Fibroblast of peridontal ligament (primary cell): Measurements from ENCODE around the gene PLXNB1.
"Not testable (repeated sequence)": the region's sequence is repeated elsewhere in the genome, so short reads cannot be mapped to it uniquely, and the experiment has no call there.

Source experiments
- DNase-seq: peaks from one replicate; pipeline ENCODE4 v3.0.0-alpha.2; 2010; ENCODE audit errors: extremely low read depth

The PLXNB1 gene, protein sequence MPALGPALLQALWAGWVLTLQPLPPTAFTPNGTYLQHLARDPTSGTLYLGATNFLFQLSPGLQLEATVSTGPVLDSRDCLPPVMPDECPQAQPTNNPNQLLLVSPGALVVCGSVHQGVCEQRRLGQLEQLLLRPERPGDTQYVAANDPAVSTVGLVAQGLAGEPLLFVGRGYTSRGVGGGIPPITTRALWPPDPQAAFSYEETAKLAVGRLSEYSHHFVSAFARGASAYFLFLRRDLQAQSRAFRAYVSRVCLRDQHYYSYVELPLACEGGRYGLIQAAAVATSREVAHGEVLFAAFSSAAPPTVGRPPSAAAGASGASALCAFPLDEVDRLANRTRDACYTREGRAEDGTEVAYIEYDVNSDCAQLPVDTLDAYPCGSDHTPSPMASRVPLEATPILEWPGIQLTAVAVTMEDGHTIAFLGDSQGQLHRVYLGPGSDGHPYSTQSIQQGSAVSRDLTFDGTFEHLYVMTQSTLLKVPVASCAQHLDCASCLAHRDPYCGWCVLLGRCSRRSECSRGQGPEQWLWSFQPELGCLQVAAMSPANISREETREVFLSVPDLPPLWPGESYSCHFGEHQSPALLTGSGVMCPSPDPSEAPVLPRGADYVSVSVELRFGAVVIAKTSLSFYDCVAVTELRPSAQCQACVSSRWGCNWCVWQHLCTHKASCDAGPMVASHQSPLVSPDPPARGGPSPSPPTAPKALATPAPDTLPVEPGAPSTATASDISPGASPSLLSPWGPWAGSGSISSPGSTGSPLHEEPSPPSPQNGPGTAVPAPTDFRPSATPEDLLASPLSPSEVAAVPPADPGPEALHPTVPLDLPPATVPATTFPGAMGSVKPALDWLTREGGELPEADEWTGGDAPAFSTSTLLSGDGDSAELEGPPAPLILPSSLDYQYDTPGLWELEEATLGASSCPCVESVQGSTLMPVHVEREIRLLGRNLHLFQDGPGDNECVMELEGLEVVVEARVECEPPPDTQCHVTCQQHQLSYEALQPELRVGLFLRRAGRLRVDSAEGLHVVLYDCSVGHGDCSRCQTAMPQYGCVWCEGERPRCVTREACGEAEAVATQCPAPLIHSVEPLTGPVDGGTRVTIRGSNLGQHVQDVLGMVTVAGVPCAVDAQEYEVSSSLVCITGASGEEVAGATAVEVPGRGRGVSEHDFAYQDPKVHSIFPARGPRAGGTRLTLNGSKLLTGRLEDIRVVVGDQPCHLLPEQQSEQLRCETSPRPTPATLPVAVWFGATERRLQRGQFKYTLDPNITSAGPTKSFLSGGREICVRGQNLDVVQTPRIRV (N-terminal part only)

DNA sequence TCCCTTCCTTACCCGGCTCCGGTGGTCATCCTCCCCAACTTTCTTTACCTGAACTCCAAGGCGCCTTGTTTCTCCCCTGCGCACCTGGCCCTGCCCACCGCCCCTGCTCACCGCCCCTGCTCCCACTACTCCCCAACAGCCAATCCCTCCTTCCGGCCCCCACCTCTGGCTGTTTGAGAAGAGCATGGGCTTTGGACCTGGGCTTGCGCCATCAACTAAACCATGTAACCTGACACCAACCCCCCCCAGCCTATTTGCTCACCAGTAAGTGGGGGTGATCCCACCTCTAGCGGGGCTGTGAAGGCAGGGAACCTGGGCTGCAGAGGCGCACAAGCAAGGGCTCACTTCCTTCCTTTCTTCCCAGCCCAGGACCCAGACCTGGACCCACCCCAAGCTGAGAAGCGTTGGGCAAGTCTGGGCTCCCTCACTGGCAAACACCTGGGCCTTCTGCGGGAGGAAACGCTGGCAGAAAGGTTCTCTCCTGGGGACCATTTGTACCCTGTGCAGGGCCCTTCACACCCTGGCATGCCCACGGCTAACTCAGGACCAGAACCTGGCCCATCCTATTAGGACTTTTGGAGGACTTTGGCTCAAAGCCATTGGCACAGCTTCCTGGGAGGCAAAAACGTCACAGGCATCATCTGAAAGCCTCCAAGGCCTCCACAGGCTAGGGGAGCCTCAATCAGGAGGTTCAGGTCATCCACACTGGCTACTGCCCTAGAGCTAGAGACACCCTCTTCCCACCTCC is at the start of gene PLXNB1:
Gene PLXNB1 (minus strand): TSS at position 127 of the 748 bp plus-strand sequence. CDS start 5,475 bp downstream, outside the sequence.
- peak; percentile 30 for DNase-seq

DNA sequence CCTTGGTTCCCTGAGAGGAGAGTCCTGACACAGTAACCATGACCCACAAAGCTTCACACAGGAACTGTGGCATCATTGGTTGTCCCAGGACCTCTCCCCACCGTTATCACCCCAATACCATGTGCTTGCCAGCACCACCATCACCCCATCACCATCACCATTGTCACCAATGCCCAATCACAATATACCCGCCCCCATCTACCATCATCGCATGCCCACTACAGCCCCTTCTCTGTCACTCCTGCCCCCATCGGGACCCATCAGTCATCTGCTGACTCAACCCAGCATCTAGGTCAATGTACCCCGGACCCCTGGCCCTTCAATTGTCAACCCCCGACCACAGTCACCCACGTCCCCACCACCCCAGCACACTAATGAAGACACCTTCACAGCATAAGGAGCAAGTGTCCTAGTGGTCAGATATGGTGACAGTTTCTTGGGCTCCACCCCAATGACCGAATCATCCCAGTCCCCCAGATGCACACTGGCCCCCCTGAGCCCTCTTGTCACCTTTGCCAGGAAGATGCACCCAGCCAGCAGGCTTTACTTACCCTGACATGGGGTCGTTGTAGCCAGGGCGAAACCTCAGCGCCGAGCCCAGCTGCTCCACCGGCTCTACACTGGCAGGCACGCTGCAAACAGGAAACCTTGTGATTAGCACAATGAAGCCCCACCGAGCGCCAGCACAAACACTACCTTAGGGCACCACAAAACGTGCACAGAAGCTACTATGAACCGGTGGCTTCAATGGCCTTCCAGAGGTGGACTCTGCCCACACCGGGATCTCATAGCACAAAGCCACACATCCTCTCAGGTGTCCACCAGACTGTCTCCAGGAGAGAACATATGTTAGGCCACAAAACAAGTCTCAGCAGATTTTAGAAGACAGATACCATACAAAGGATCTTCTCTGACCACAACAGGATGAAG is 49.0 kb upstream of the PLXNB1 start:
- DNase-seq = no peak

DNA sequence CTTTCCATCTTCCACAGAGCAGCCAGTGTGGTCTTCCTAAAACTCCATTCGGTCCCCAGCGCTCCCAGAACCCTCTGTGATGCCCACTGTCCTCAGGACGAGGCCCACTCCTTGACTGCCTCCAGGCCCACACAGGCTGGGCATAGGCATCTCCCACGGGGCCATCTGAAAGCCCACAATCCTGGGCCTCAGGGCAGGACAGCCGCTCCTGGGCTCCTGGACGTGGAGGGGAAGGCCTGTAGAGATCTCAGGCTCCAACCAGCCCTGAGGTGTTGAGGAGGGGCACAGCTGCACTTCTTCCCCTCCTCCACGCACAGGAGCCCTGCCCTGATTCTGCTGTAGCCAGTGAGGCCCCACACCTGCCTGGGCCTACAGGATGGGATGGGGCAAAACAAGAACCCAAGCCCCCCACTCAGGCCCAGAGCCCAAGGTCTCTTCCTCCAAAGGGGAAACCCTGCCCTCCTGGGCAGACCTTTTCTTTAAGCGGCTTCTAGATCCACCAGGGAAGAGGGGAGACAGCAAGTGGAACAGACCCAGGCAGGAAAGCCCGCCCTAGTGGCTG is 48.2 kb upstream of the PLXNB1 start:
- no peak for DNase-seq

DNA sequence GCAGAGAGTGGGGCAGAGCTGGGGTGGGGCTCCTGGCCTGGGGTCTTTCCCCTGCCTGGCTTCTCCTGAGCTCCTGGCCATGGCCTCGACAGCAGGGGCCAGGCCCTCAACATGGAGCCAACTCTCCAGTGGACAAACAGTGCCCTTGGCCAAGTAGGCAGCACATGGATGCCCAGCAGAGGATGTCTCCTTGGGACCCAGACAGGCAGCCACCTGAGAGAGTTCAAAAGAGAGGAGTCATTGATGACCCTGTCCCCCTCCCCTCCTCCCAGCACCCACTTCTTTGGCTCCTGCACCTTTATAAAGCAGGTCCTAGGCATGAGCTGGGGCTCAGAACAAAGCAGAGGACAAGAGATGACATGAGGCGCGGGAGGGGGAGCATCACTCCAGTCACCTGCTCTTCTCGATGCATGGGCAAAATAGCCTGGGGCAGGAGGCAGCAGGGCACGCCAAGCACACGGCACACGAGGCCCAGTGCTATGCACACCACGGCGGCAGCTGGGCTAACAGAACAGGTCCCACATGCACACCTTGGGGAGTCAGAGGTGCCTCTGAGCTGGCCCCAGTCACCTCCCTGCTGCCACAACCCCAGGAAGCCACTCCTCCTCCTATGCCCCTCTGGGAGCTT is 46.7 kb upstream of the PLXNB1 start:
- no peak for DNase-seq

DNA sequence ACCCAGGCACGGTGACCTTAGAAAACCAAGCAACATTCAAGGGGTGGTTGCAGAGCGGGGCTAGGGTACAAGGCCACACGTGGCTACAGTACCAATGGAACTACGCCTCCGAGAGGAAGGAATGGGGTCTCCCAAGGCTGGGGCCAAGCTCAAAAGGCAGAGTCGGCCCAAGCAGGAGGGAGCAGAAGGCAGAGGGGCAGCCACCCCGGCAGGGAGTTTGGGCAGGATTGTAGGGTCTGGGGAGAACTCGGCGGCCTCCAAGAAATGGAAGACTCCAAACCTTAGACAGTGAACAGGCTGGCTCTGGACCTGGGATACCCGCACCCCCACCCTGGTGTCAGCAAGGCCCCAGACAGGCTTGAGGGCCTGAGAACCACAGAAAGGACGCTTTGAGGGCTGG is 45.3 kb upstream of the PLXNB1 start:
- no peak for DNase-seq

DNA sequence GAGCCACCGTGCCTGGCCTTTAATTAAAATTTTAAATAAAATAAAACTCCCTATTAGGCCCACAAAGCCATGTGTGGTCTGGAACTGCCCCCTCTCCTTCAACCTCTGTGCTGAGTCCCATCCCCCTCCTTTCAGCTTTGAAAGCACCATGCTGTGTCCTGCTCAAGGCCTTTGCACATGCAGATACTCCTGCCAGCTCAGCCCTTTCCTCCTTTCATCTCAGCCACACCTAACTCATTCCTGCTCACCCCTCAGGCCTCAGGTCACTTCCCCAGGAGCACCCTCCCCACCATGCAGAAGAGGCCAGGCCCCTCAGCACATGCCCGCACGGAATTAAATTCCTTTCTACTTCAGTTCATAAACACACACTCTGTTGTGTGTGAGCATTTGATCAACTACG is 44.7 kb upstream of the PLXNB1 start:
- DNase-seq = no peak

DNA sequence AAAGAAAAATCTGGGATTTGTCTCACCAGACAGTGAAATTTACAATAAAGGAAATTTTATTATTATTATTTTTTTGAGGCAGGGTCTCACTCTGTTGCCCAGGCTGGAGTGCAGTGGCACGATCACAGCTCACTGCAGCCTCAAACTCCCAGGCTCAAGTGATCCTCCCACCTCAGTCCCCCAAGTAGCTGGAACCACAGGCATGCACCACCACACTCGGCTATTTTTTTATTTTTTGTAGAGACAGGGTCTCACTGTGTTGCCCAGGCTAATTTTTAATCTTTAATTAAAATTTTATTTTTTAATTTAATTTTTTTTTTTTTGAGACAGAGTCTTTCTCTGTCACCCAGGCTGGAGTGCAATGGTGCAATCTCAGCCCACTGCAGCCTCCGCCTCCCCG is 44.1 kb upstream of the PLXNB1 start:
- DNase-seq = not testable (repeated sequence)

DNA sequence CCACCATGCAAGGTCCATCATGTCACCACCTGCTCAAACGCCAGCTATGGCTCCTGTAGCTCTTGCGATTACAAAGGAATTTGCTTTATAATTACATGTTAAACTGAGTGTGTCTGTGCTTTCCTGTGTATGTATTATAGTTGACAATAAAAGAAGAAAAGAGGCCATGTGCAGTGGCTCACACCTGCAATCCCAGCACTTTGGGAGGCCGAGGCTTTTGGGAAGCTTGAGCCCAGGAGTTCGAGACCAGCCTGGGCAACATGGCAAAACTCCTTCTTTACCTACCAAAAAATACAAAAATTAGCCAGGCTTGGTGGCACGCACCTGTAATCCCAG is 43.7 kb upstream of the PLXNB1 start:
- DNase-seq = no peak

DNA sequence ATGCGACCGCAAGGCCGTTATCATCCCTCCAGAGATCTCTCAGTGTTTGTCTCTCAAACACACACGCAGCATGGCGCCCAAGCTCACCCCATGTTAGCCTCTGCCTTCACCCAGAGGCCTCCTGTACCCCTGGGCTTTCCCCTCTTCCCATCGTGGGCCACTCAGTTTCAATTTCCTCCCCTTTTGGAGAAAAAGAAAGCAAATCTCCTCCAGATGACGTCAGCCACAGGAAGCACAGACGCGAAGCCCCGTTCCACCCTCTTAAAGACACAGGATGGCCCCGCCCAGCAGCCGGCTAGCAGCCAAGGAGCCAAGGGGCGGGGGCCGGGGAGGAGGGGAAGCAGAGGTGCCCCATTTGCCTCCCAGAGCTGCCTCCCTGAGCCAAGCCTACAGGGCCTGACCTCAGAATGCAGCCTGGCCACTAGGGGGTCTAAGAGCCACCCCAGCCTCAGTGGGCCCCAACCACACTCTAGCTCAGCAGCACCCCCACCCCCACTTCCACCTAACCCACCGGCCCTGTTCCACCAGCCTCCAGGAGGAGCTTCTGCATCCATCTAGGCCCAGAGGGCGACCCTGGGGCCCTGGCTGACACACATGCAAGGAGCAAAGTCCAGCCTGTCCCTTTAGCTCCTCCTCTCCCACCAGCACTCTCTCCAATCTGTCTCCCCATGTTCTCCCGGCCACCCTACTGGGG is 43.2 kb upstream of the PLXNB1 start:
- peak; percentile 92 for DNase-seq

DNA sequence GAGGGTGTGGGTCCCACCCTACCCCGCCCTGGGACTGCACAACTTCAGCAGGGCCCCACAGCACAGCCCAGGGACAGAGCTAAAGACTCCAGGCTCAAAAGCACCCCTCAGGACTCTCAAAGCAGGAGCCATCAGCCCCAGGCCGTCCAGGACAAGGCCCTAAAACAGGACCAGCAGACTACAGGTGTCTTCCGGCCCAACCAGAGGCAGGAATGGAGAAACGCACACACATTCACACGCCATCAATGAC is 42.7 kb upstream of the PLXNB1 start:
- no peak for DNase-seq

DNA sequence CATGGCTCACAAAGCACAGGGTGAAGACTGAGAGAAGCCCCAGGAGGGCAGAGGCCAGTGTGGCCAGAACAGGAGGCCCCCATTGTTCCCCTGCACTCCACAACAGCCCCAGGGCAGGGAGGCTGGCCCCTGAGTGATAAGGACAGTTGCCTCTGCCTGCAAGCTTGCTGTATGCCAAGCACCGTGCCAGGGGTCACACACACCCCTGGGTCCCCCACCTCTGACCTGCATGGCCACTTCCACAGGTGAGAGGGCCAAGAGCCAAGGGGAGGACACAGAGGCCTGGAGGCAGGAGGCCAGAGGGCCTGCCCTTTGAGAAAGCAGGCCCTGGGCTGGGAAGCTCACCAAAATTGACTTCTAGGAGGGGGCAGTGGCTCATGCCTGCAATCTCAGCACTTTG is 40.4 kb upstream of the PLXNB1 start:
- DNase-seq = no peak

DNA sequence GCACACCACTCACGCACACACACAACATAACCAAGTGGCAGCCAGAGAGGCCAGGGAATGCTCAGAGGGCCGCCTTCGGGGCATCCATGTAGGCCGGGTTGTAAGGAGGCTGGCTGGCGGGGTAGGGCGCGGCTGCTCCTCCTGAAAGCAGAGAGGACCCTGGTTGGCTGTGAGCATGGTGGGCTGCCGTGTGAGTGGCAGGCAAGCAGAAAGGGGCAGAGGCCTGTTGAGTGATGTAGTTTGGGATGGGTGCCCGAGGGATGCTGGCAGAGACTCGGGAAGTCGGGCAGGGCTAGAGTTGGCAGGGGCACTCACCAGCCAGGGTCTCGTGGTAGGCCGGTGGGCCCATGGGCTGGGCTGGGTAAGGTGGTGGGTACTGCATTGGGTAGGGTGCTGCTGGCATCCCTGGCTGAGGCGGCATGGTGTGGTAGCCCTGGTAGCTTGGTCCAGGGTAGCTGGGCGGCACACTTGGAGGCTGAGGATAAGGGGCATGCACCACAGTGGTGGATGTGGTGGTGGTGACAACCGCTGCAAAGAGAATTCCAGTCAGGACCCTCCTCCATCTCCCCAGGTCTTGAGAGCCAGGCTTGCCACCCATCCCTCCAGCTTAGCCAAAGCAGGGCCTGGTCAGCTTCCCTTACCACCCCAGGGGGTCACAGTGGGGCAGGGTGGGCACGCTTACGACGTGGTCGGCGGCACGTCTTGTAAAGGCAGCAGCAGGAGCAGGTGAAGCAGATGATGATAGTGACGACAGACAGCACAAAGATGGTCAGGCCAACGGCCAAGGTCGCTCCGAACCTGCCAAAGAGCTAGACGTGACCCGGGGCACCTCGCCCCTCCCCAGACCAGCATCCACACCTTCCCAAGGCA is 39.4 kb upstream of the PLXNB1 start:
- no peak for DNase-seq

DNA sequence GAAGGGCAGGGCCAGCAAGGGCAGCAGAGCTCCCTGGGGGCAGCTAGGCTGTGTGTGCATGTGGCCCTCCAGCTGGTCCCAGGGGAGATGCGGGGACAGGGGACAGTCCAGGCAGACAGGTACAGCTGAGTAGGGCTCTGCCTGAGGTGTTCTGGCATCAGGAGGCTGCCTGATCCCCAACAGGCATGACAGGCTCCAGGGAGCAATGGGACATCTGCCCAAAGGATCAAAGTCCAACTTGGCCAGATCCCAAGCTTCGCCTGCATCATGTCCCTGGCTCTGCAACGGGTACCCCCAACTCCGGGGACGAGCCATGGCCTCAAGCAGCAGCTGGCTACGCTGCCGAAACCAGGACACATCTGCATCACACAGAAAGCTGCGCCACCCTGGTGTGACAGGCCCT is 38.4 kb upstream of the PLXNB1 start:
- DNase-seq = no peak

DNA sequence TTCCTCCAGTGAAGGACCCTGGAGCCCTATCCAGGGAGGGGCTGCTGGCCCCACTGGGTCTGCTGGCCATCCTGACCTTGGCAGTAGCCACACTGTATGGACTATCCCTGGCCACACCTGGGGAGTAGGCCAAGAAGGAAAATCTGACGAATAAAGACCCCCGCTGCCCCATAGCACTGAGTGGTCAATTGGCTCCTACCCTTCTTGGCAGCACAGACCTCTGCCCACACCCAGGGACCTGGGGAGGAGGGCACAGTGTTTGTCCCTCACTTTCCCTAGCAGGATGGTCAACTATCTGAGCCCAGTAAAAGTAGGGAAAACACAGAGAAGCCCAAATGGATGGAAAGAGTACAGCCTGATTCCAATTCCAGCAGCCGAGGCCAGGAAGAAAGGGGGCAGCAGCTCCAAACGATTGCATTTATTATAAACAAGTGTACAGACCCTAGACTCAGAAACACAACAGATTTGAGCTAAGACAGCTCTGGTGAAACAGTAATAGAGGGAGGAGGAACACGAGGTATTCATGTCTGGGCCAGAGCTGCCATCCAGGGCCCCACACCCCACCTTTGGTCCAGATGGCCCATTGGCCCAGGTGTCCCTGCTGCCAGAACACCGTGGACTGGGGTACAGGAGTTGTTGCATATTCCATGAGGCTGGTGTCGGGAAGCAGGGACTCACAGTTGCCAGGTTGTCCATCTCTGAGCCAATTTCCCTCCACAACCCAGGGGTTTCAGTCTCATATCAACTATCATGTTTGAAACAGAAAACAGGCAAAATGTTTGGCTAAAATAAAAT is 37.8 kb upstream of the PLXNB1 start:
- no peak for DNase-seq

DNA sequence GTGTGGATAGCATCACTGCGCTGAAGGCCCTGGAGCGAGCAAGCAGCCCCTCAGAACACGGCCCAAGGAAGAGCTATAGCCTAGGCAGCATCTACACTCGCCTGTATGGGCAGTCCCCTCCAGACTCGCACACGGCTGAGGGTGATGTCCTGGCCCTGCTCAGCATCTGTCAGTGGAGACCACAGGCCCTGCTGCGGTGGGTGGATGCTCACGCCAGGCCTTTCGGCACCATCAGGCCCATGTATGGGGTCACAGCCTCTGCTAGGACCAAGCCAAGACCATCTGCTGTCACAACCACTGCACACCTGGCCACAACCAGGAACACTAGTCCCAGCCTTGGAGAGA is 37.2 kb upstream of the PLXNB1 start:
- no peak for DNase-seq

DNA sequence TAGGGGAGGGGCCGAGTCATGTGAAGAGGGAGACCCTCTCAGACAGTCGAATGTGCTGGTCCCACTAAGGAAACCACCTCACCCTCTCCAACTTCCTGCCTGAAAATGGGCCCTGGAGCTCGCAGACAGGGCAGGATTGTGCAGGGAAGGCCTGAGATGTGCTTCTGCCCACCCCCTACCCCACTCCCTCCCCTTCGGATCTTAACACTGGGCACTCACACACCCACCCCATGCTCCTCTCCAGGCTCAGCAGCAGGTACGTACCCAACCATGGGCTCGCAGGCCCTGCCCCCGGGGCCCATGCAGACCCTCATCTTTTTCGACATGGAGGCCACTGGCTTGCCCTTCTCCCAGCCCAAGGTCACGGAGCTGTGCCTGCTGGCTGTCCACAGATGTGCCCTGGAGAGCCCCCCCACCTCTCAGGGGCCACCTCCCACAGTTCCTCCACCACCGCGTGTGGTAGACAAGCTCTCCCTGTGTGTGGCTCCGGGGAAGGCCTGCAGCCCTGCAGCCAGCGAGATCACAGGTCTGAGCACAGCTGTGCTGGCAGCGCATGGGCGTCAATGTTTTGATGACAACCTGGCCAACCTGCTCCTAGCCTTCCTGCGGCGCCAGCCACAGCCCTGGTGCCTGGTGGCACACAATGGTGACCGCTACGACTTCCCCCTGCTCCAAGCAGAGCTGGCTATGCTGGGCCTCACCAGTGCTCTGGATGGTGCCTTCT is 36.7 kb upstream of the PLXNB1 start:
- no peak for DNase-seq
